Stimulated activated CD8-positive, alpha-beta memory T cell treated with anti-CD3 and anti-CD28 coated beads, Interleukin-7, amount 100 ng/mL, for 4 hours (primary cell): ENCODE data around the gene RIMBP2.

Experiments
- DNase-seq, 2 donors: peaks; one replicate each; pipeline ENCODE4 v3.0.0-alpha.2; 2020; ENCODE audit warnings: low read depth in 2 of 2

The RIMBP2 gene

GRCh38 chr12:130463818-130464670, 252.1 kb downstream of the RIMBP2 start:
- no peak for DNase-seq

GRCh38 chr12:130463275-130463658, 252.8 kb downstream of the RIMBP2 start:
- DNase-seq: no peak

- no peak for DNase-seq
Measured at GRCh38 chr12:130462558-130463274, 253.4 kb downstream of the RIMBP2 start.

GRCh38 chr12:130461839-130462557, 254.1 kb downstream of the RIMBP2 start:
- DNase-seq: no peak

- no peak for DNase-seq
Measured at GRCh38 chr12:130461447-130461815, 254.7 kb downstream of the RIMBP2 start.

- DNase-seq: no peak
Measured at GRCh38 chr12:130460611-130461446, 255.3 kb downstream of the RIMBP2 start.

- DNase-seq: no peak
Measured at GRCh38 chr12:130459916-130460315, 256.2 kb downstream of the RIMBP2 start.

- no peak for DNase-seq
Measured at GRCh38 chr12:130458341-130458740, 257.8 kb downstream of the RIMBP2 start.

- no peak for DNase-seq
Measured at GRCh38 chr12:130457215-130457614, 258.9 kb downstream of the RIMBP2 start.

- no peak for DNase-seq
Measured at GRCh38 chr12:130456375-130457199, 259.5 kb downstream of the RIMBP2 start.

- no peak for DNase-seq
Measured at GRCh38 chr12:130455161-130455560, 260.9 kb downstream of the RIMBP2 start.

GRCh38 chr12:130454296-130454695, 261.8 kb downstream of the RIMBP2 start:
- DNase-seq: no peak

GRCh38 chr12:130452546-130452945, 263.6 kb downstream of the RIMBP2 start:
- DNase-seq: no peak

- no peak for DNase-seq
Measured at GRCh38 chr12:130451001-130451930, 264.8 kb downstream of the RIMBP2 start.

- DNase-seq: no peak
Measured at GRCh38 chr12:130449291-130449690, 266.8 kb downstream of the RIMBP2 start.

- no peak for DNase-seq
Measured at GRCh38 chr12:130448044-130448821, 267.9 kb downstream of the RIMBP2 start.

- DNase-seq: no peak
Measured at GRCh38 chr12:130447655-130447965, 268.5 kb downstream of the RIMBP2 start.

- DNase-seq: no peak
Measured at GRCh38 chr12:130446846-130447654, 269.0 kb downstream of the RIMBP2 start.
